WTC11 (cell line): ENCODE measurements around the gene GRM8. TPM values are rescaled to one million over a fixed set of nuclear protein-coding genes. Genes with fewer than 3 reads are reported as not detected.

Experiments
- ATAC-seq: fragments of 200-7000 bp; cut with Tn5 transposase; 2 replicates; pipeline ENCODE4 v1.10.0; 2021; ENCODE audit warnings: mild to moderate bottlenecking, moderate library complexity
- CTCF ChIA-PET: fragments of 300-600 bp; sonication (Branson Sonifier 250); formaldehyde crosslinking; loops from one replicate; lab custom pipeline; 2021; ENCODE audit warnings: antibody characterized with exemption; lab: Charles Lee
- POLR2A ChIA-PET: fragments of 350-600 bp; sonication (Branson Sonifier 250); formaldehyde crosslinking; loops from one replicate; lab custom pipeline; 2021; ENCODE audit warnings: antibody characterized with exemption; lab: Charles Lee
- DNase-seq: peaks from one replicate; pipeline ENCODE4 v3.0.0; 2021; ENCODE audit warnings: low spot score
- H3K27ac Mint-ChIP-seq: 2 replicates; pipeline ENCODE4 v1.8.0; 2021; ENCODE audit warnings: mixed read lengths
- H3K27me3 Mint-ChIP-seq: 2 replicates; pipeline ENCODE4 v1.8.0; 2021; ENCODE audit warnings: low read depth, mild to moderate bottlenecking, moderate library complexity, mixed read lengths
- H3K36me3 Mint-ChIP-seq: 2 replicates; pipeline ENCODE4 v1.8.0; 2021; ENCODE audit warnings: mixed read lengths
- H3K4me1 Mint-ChIP-seq: 2 replicates; pipeline ENCODE4 v1.8.0; 2022; ENCODE audit warnings: mixed read lengths
- H3K4me3 Mint-ChIP-seq: 2 replicates; pipeline ENCODE4 v1.8.0; 2021; ENCODE audit warnings: mild to moderate bottlenecking, moderate library complexity, mixed read lengths
- H3K9me3 Mint-ChIP-seq: 2 replicates; pipeline ENCODE4 v1.8.0; 2021; ENCODE audit warnings: mixed read lengths
- ATF1 ChIP-seq: sonication (generic); formaldehyde crosslinking; IDR thresholded peaks from 2 replicates; pipeline ENCODE4 v1.8.1; 2023; ENCODE audit warnings: mild to moderate bottlenecking, moderate library complexity, missing genetic modification reagents
- CREM ChIP-seq: sonication (generic); formaldehyde crosslinking; IDR thresholded peaks from 2 replicates; pipeline ENCODE4 v1.8.1; 2022; ENCODE audit warnings: mild to moderate bottlenecking, missing genetic modification reagents, moderate library complexity
- FOXJ3 ChIP-seq: sonication (generic); formaldehyde crosslinking; IDR thresholded peaks from 2 replicates; pipeline ENCODE4 v1.9.0; 2021; ENCODE audit warnings: missing genetic modification reagents, mild to moderate bottlenecking, borderline replicate concordance
- FOXK1 ChIP-seq: sonication (generic); formaldehyde crosslinking; IDR thresholded peaks from 2 replicates; pipeline ENCODE4 v1.8.0; 2022; ENCODE audit warnings: mild to moderate bottlenecking, moderate library complexity, missing genetic modification reagents
- FOXP1 ChIP-seq: sonication (generic); formaldehyde crosslinking; IDR thresholded peaks from 2 replicates; pipeline ENCODE4 v1.8.0; 2022; ENCODE audit warnings: missing genetic modification reagents, mild to moderate bottlenecking, moderate library complexity, borderline replicate concordance
- GTF2I ChIP-seq: fragments of 250-450 bp; sonication (Bioruptor Pico); conservative IDR thresholded peaks from 2 replicates; pipeline ENCODE4 v1.4.0; 2021; ENCODE audit warnings: mild to moderate bottlenecking
- HMGA2 ChIP-seq: fragments of 250-450 bp; sonication (Bioruptor Pico); IDR thresholded peaks from 2 replicates; pipeline ENCODE4 v1.4.0; 2021; ENCODE audit warnings: mild to moderate bottlenecking, moderate library complexity
- JUN ChIP-seq: sonication (generic); formaldehyde crosslinking; IDR thresholded peaks from 2 replicates; pipeline ENCODE4 v1.8.0; 2023; ENCODE audit warnings: mild to moderate bottlenecking, missing genetic modification reagents
- MXD4 ChIP-seq: fragments of 250-450 bp; sonication (Bioruptor Pico); IDR thresholded peaks from 2 replicates; pipeline ENCODE4 v1.8.0; 2021; ENCODE audit warnings: mild to moderate bottlenecking, moderate library complexity, borderline replicate concordance
- MYBL2 ChIP-seq: sonication (generic); formaldehyde crosslinking; IDR thresholded peaks from 2 replicates; pipeline ENCODE4 v1.8.1; 2023; ENCODE audit warnings: mild to moderate bottlenecking, moderate library complexity, missing genetic modification reagents
- NR2C2 ChIP-seq: sonication (generic); formaldehyde crosslinking; IDR thresholded peaks from 2 replicates; pipeline ENCODE4 v1.8.0; 2022; ENCODE audit warnings: mild to moderate bottlenecking, missing genetic modification reagents
- RORB ChIP-seq: fragments of 250-450 bp; sonication (Bioruptor Pico); IDR thresholded peaks from 2 replicates; pipeline ENCODE4 v1.9.0; 2021; ENCODE audit warnings: mild to moderate bottlenecking
- ZNF232 ChIP-seq: sonication (generic); formaldehyde crosslinking; IDR thresholded peaks from 2 replicates; pipeline ENCODE4 v1.8.0; 2022; ENCODE audit warnings: mild to moderate bottlenecking, missing genetic modification reagents
- total RNA-seq: library from RNA; stranded (reverse); gene quantifications from 3 replicates; pipeline ENCODE4 v1.2.3, GENCODE V29; 2021
- TF ChIP-seq, protein P1 (sequence below): fragments of 250-450 bp; sonication (Bioruptor Pico); IDR thresholded peaks from 2 replicates; pipeline ENCODE4 v1.9.0; 2021; ENCODE audit warnings: mild to moderate bottlenecking, borderline replicate concordance
- TF ChIP-seq, protein P2 (sequence below): sonication (generic); formaldehyde crosslinking; IDR thresholded peaks from 2 replicates; pipeline ENCODE4 v1.8.0; 2022; ENCODE audit warnings: mild to moderate bottlenecking, missing genetic modification reagents
- TF ChIP-seq, protein P3 (sequence below): sonication (generic); formaldehyde crosslinking; conservative IDR thresholded peaks from 2 replicates; pipeline ENCODE4 v1.8.1; 2022; ENCODE audit warnings: mild to moderate bottlenecking, missing genetic modification reagents
- TF ChIP-seq, protein P4 (sequence below): fragments of 250-450 bp; sonication (Bioruptor Pico); IDR thresholded peaks from 2 replicates; pipeline ENCODE4 v1.8.0; 2021; ENCODE audit warnings: mild to moderate bottlenecking
- TF ChIP-seq, protein P5 (sequence below): sonication (generic); formaldehyde crosslinking; IDR thresholded peaks from 2 replicates; pipeline ENCODE4 v1.8.0; 2022; ENCODE audit warnings: missing genetic modification reagents

Gene GRM8
- total RNA-seq, 1 experiment from 2014 or later = 2.3 TPM

DNA sequence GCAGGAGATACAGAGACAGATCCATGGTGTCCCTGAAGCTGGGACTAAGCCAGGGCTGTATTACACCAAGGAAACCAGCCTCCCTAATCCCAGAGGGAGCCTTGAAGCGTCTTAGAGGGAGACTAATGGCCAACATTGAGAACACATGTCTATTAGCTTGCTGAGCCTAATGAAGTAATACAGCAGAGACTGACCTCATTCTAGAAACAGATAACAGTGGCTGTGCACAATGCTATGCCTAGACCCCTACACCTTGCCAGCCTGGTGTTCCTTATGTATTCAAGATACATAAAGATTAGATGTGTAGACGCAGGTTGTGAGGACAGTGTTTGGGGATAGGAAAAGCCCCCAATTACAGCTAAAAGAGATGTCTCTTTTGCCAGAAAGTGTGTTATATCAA, 19.1 kb downstream of the GRM8 start (continued):
- TF ChIP-seq, protein P1, sequence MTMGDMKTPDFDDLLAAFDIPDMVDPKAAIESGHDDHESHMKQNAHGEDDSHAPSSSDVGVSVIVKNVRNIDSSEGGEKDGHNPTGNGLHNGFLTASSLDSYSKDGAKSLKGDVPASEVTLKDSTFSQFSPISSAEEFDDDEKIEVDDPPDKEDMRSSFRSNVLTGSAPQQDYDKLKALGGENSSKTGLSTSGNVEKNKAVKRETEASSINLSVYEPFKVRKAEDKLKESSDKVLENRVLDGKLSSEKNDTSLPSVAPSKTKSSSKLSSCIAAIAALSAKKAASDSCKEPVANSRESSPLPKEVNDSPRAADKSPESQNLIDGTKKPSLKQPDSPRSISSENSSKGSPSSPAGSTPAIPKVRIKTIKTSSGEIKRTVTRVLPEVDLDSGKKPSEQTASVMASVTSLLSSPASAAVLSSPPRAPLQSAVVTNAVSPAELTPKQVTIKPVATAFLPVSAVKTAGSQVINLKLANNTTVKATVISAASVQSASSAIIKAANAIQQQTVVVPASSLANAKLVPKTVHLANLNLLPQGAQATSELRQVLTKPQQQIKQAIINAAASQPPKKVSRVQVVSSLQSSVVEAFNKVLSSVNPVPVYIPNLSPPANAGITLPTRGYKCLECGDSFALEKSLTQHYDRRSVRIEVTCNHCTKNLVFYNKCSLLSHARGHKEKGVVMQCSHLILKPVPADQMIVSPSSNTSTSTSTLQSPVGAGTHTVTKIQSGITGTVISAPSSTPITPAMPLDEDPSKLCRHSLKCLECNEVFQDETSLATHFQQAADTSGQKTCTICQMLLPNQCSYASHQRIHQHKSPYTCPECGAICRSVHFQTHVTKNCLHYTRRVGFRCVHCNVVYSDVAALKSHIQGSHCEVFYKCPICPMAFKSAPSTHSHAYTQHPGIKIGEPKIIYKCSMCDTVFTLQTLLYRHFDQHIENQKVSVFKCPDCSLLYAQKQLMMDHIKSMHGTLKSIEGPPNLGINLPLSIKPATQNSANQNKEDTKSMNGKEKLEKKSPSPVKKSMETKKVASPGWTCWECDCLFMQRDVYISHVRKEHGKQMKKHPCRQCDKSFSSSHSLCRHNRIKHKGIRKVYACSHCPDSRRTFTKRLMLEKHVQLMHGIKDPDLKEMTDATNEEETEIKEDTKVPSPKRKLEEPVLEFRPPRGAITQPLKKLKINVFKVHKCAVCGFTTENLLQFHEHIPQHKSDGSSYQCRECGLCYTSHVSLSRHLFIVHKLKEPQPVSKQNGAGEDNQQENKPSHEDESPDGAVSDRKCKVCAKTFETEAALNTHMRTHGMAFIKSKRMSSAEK = no peak
- TF ChIP-seq GTF2I (CRISPR knock-in tag) = no peak
- TF ChIP-seq MYBL2 (CRISPR knock-in tag) = no peak
- no peak for TF ChIP-seq ATF1
- TF ChIP-seq, all 79 proteins: peak for 0

DNA sequence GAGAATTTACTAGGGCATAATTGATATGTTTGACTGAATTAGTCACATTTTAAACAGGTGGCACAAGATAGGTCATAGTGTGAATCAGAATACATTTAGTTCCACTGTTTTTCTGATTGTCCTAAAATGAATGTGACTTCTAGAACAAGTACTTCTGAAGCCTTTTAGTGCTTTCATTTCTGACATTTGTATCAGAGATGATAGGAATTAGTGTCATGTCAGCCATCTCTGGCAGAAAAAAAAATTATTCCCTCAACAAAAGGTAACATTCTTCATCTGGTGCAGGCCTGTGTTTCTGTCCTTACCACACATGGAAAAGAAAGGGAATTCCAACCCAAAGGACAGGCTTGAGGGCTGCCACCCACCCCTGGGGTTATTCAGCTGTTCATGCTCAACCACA, 21.3 kb downstream of the GRM8 start:
- TF ChIP-seq RORB (CRISPR knock-in tag) (no peak), FOXJ3 (CRISPR knock-in tag) (no peak), HMGA2 (CRISPR knock-in tag) (no peak), ZNF232 (CRISPR knock-in tag) (no peak), NR2C2 (no peak), ATF1 (no peak), CREM (CRISPR knock-in tag) (no peak), FOXK1 (CRISPR knock-in tag) (no peak), MXD4 (CRISPR knock-in tag) (no peak)
- TF ChIP-seq, protein P2, sequence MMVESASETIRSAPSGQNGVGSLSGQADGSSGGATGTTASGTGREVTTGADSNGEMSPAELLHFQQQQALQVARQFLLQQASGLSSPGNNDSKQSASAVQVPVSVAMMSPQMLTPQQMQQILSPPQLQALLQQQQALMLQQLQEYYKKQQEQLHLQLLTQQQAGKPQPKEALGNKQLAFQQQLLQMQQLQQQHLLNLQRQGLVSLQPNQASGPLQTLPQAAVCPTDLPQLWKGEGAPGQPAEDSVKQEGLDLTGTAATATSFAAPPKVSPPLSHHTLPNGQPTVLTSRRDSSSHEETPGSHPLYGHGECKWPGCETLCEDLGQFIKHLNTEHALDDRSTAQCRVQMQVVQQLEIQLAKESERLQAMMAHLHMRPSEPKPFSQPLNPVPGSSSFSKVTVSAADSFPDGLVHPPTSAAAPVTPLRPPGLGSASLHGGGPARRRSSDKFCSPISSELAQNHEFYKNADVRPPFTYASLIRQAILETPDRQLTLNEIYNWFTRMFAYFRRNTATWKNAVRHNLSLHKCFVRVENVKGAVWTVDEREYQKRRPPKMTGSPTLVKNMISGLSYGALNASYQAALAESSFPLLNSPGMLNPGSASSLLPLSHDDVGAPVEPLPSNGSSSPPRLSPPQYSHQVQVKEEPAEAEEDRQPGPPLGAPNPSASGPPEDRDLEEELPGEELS (CRISPR knock-in tag) = no peak
- TF ChIP-seq, protein P3, sequence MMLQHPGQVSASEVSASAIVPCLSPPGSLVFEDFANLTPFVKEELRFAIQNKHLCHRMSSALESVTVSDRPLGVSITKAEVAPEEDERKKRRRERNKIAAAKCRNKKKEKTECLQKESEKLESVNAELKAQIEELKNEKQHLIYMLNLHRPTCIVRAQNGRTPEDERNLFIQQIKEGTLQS (CRISPR knock-in tag) = no peak
- TF ChIP-seq, protein P4, sequence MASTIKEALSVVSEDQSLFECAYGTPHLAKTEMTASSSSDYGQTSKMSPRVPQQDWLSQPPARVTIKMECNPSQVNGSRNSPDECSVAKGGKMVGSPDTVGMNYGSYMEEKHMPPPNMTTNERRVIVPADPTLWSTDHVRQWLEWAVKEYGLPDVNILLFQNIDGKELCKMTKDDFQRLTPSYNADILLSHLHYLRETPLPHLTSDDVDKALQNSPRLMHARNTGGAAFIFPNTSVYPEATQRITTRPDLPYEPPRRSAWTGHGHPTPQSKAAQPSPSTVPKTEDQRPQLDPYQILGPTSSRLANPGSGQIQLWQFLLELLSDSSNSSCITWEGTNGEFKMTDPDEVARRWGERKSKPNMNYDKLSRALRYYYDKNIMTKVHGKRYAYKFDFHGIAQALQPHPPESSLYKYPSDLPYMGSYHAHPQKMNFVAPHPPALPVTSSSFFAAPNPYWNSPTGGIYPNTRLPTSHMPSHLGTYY = no peak
- H3K36me3 Mint-ChIP-seq = no peaks in the 10 kb centered on the region
- H3K4me1 Mint-ChIP-seq = peaks cover 16% of the 10 kb centered on the region
- no peak for ATAC-seq
- H3K27me3 Mint-ChIP-seq = no peaks in the 10 kb centered on the region
- no peak overlapping the region for H3K27ac Mint-ChIP-seq
- no peak for DNase-seq
- POLR2A ChIA-PET = no interaction called here
- CTCF ChIA-PET = interaction anchor here (1.6 kb wide), 1 partner anchor 9 kb away, joined by 8 read pairs; no protein-coding TSS in a partner anchor
- H3K4me3 Mint-ChIP-seq = no peak overlapping the region
- no peaks in the 10 kb centered on the region for H3K9me3 Mint-ChIP-seq

DNA sequence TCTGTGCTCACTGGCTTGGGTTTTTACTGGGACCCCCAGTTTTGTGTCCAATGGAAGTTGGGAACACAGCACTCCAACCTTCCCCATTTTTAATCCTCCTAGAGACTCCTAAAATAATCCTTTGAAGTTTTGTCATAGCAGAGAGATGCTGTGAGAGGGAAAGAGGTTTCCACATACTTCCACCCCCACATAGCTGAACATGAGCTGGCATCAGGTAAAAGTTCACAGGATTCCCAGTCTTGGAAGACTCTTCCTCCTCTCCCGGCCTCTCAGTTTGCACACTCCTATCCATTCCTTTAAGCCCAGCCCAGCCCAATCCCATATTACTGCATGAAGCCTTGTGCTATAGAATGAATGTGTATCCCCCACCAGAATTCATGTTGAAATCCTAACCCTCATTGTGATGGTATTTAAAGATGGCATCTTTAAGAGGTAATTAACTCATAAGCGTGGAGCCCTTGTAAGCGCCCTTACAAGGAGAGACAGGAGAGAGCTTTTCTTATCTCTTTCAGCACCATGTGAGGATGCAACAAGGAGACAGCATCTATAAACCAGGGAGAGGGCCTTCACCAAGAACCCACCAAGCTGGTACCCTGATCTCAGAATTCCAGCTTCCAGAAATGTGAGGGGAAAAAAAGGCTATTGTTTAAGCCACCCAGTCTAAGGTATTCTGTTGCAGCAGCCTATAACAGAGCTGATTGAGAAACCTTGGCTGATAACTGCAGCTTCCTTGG, 22.4 kb downstream of the GRM8 start:
- Mint-ChIP-seq H3K9me3 (no peaks in the 10 kb centered on the region), H3K4me3 (no peak overlapping the region), H3K4me1 (peaks cover 19% of the 10 kb centered on the region), H3K36me3 (no peaks in the 10 kb centered on the region), H3K27me3 (no peaks in the 10 kb centered on the region), H3K27ac (no peak overlapping the region)
- TF ChIP-seq FOXP1 (CRISPR knock-in tag) (no peak), JUN (CRISPR knock-in tag) (no peak)
- TF ChIP-seq, protein P5, sequence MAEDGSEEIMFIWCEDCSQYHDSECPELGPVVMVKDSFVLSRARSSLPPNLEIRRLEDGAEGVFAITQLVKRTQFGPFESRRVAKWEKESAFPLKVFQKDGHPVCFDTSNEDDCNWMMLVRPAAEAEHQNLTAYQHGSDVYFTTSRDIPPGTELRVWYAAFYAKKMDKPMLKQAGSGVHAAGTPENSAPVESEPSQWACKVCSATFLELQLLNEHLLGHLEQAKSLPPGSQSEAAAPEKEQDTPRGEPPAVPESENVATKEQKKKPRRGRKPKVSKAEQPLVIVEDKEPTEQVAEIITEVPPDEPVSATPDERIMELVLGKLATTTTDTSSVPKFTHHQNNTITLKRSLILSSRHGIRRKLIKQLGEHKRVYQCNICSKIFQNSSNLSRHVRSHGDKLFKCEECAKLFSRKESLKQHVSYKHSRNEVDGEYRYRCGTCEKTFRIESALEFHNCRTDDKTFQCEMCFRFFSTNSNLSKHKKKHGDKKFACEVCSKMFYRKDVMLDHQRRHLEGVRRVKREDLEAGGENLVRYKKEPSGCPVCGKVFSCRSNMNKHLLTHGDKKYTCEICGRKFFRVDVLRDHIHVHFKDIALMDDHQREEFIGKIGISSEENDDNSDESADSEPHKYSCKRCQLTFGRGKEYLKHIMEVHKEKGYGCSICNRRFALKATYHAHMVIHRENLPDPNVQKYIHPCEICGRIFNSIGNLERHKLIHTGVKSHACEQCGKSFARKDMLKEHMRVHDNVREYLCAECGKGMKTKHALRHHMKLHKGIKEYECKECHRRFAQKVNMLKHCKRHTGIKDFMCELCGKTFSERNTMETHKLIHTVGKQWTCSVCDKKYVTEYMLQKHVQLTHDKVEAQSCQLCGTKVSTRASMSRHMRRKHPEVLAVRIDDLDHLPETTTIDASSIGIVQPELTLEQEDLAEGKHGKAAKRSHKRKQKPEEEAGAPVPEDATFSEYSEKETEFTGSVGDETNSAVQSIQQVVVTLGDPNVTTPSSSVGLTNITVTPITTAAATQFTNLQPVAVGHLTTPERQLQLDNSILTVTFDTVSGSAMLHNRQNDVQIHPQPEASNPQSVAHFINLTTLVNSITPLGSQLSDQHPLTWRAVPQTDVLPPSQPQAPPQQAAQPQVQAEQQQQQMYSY (CRISPR knock-in tag) = no peak
- POLR2A ChIA-PET = no interaction called here
- DNase-seq (no peak), ATAC-seq (no peak)
- CTCF ChIA-PET = interaction anchor here (1.6 kb wide), 1 partner anchor 10 kb away, joined by 8 read pairs; no protein-coding TSS in a partner anchor
